Gastroesophageal sphincter (tissue), 4 donors: ENCODE measurements around the gene CPNE5. TPM values are rescaled to one million over a fixed set of nuclear protein-coding genes. Genes with fewer than 3 reads are reported as not detected.

Experiments used
- ATAC-seq: fragments of 150-250 bp; one replicate; pipeline ENCODE4 v1.9.1; 2016; ENCODE audit warnings: mild to moderate bottlenecking, moderate library complexity
- H3K27ac ChIP-seq, 4 donors: fragments of 200-600 bp; sonication (generic) in 3 of 4; 1 replicate in 3 of 4; 2 replicates in 1 of 4; pipeline ENCODE4 v1.5.1; 2016 to 2019
- H3K27me3 ChIP-seq: fragments of 200-600 bp; sonication (generic); one replicate; pipeline ENCODE4 v1.5.1; 2019
- H3K36me3 ChIP-seq, 2 donors: fragments of 200-600 bp; sonication (generic); one replicate each; pipeline ENCODE4 v1.5.1; 2019; ENCODE audit warnings: control low read depth in 1 of 2
- H3K4me1 ChIP-seq, 3 donors: fragments of 200-600 bp; sonication (generic); 1 replicate in 2 of 3; 2 replicates in 1 of 3; pipeline ENCODE4 v1.5.1; 2016 to 2019; ENCODE audit warnings: control low read depth in 2 of 3
- H3K4me3 ChIP-seq, 2 donors: fragments of 200-600 bp; sonication (generic); one replicate each; pipeline ENCODE4 v1.5.1; 2019; ENCODE audit warnings: mild to moderate bottlenecking in 1 of 2, moderate library complexity in 1 of 2
- H3K9me3 ChIP-seq, 3 donors: fragments of 200-600 bp; sonication (generic); one replicate each; pipeline ENCODE4 v1.5.1; 2017 to 2019; ENCODE audit warnings: control low read depth in 2 of 3
- EP300 ChIP-seq: sonication (generic); formaldehyde crosslinking; IDR thresholded peaks from one replicate; pipeline ENCODE4 v1.6.1; 2017; ENCODE audit warnings: antibody characterized with exemption, mild to moderate bottlenecking
- POLR2A ChIP-seq, 2 donors: fragments of 450-650 bp; IDR thresholded peaks; one replicate each; pipeline ENCODE4 v1.6.1; 2017; ENCODE audit warnings: antibody characterized with exemption in 2 of 2, mild to moderate bottlenecking in 2 of 2, moderate library complexity in 1 of 2
- POLR2AphosphoS5 ChIP-seq: sonication (generic); formaldehyde crosslinking; IDR thresholded peaks from one replicate; pipeline ENCODE4 v1.6.1; 2017; ENCODE audit warnings: antibody characterized with exemption
- WGBS, 2 donors: methylation state at CpG; one replicate each; pipeline ENCODE4 v1.1.5; 2018; ENCODE audit warnings: low coverage in 1 of 2; 5-methylcytosine and 5-hydroxymethylcytosine counted together
- total RNA-seq, 4 donors: library from RNA; depleted of rRNA; stranded (reverse); fragments of >200 nt; gene quantifications; one replicate each; pipeline ENCODE4 v1.1.0, GENCODE V29; 2016
- TF ChIP-seq, protein P1 (sequence below), 4 experiments: fragments of 200-600 bp in 2 of 4; fragments of 450-650 bp in 2 of 4; sonication (generic) in 1 of 4; IDR thresholded peaks; one replicate each; pipeline ENCODE4 v1.5.1; 2017 to 2019; ENCODE audit warnings: antibody characterized with exemption in 4 of 4, mild to moderate bottlenecking in 2 of 4, moderate library complexity in 2 of 4

CPNE5 gene
- total RNA-seq, 4 donors from 2014 or later: 0.42 to 2.3 (median 1.5) TPM

- no peak overlapping the region for H3K27ac ChIP-seq
- no peak for ATAC-seq
- peaks cover 6% of the 10 kb centered on the region for H3K27me3 ChIP-seq
- H3K4me1 ChIP-seq: no peaks in the 10 kb centered on the region
- H3K36me3 ChIP-seq: no peaks in the 10 kb centered on the region
- H3K4me3 ChIP-seq: no peak overlapping the region
- H3K9me3 ChIP-seq: no peaks in the 10 kb centered on the region
- TF ChIP-seq EP300 (no peak), POLR2A (IDR thresholded peaks at IDR 0.05) (no peak), POLR2AphosphoS5 (no peak)
- TF ChIP-seq, protein P1, sequence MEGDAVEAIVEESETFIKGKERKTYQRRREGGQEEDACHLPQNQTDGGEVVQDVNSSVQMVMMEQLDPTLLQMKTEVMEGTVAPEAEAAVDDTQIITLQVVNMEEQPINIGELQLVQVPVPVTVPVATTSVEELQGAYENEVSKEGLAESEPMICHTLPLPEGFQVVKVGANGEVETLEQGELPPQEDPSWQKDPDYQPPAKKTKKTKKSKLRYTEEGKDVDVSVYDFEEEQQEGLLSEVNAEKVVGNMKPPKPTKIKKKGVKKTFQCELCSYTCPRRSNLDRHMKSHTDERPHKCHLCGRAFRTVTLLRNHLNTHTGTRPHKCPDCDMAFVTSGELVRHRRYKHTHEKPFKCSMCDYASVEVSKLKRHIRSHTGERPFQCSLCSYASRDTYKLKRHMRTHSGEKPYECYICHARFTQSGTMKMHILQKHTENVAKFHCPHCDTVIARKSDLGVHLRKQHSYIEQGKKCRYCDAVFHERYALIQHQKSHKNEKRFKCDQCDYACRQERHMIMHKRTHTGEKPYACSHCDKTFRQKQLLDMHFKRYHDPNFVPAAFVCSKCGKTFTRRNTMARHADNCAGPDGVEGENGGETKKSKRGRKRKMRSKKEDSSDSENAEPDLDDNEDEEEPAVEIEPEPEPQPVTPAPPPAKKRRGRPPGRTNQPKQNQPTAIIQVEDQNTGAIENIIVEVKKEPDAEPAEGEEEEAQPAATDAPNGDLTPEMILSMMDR (IDR thresholded peaks at IDR 0.05): no peak
- 68% methylated on average over 5 of the region's 16 CpGs; no CpG with 5 or more reads in 1 of the 2 donors for WGBS, 2 donors
Observed at GRCh38 chr6:36809941-36810803, 29.1 kb downstream of the CPNE5 start.

DNA sequence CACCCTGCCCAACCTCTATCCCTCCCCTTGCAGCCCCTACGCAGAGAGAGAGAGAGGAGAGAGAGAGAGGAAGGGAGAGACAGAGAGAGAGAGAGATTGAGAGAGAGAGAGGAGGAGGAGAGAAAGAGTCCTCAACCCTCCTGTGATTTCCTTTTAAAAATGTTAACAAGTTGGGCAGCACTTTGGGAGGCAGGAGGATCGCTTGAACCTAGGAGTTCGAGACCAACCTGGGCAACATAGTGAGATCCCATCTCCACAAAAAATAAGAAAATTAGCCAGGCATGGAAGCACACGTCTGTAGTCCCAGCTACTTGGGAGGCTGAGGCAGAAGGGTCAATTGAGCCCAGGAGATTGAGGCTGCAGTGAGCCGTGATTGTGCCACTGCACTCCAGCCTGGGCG, 30.1 kb downstream of the CPNE5 start:
- no peaks in the 10 kb centered on the region for H3K4me1 ChIP-seq
- peaks cover 6% of the 10 kb centered on the region for H3K27me3 ChIP-seq
- H3K36me3 ChIP-seq: no peaks in the 10 kb centered on the region
- TF ChIP-seq POLR2AphosphoS5 (no peak), POLR2A (IDR thresholded peaks at IDR 0.05) (no peak), EP300 (no peak)
- TF ChIP-seq, protein P1 (IDR thresholded peaks at IDR 0.05): no peak
- no peak for ATAC-seq
- H3K27ac ChIP-seq: no peak overlapping the region
- WGBS, 2 donors: 82 to 90% methylated on average over 2 to 3 of the region's 6 CpGs
- H3K4me3 ChIP-seq: no peak overlapping the region
- no peaks in the 10 kb centered on the region for H3K9me3 ChIP-seq

DNA sequence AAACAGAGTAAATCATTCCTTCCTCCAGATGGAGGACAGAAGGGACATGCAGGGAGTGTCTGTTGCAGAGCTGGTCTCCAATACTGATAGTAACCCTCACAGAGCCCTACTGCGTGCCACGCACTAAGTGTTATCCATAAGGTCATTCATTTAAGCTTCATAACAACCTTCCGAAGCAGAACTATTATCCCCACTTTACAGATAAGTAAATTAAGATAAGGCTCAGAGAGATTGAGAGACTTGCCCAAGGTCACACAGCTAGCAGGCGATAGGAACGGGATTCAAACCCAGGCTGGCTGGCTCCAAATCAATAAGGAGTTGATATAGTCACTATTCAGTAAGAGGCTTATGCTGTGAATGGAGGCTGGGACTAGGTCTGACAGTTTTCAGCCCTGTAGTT, 30.6 kb downstream of the CPNE5 start:
- H3K4me1 ChIP-seq: no peaks in the 10 kb centered on the region
- H3K27me3 ChIP-seq: peaks cover 6% of the 10 kb centered on the region
- H3K4me3 ChIP-seq: no peak overlapping the region
- no peaks in the 10 kb centered on the region for H3K36me3 ChIP-seq
- ATAC-seq: no peak
- no peaks in the 10 kb centered on the region for H3K9me3 ChIP-seq
- WGBS, 2 donors: 93% methylated on average over 5 of the region's 5 CpGs; no CpG with 5 or more reads in 1 of the 2 donors
- no peak overlapping the region for H3K27ac ChIP-seq
- TF ChIP-seq, protein P1 (IDR thresholded peaks at IDR 0.05): no peak
- no peak for TF ChIP-seq EP300
- TF ChIP-seq POLR2AphosphoS5: no peak
- TF ChIP-seq POLR2A (IDR thresholded peaks at IDR 0.05): no peak

DNA sequence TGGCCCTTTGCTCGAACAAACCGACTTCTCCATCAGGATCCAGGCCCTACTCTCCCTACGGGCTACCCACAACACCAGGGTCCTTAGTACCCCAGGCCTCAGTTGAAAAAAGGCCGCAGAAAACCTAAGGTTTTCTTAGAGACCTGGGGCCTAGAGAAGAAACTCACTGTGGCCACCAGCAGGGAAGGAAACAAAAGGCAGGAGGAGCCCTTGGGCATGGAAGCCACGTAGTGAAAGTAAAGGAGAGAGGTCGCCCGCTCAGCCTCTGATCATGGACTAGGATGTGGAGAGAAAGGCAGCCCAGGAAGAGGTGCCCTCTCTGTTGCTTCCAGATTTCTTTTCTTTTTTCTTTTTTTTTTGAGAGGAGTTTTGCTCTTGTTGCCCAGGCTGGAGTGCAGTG, 31.5 kb downstream of the CPNE5 start:
- ATAC-seq: no peak
- no peak overlapping the region for H3K4me3 ChIP-seq
- H3K4me1 ChIP-seq: no peaks in the 10 kb centered on the region
- TF ChIP-seq POLR2AphosphoS5: no peak
- TF ChIP-seq EP300: no peak
- no peak for TF ChIP-seq POLR2A (IDR thresholded peaks at IDR 0.05)
- TF ChIP-seq, protein P1 (IDR thresholded peaks at IDR 0.05): no peak
- peaks cover 6% of the 10 kb centered on the region for H3K27me3 ChIP-seq
- H3K36me3 ChIP-seq: no peaks in the 10 kb centered on the region
- H3K9me3 ChIP-seq: no peaks in the 10 kb centered on the region
- no peak overlapping the region for H3K27ac ChIP-seq
- WGBS, 2 donors: 83 to 92% methylated on average over 1 to 3 of the region's 7 CpGs

DNA sequence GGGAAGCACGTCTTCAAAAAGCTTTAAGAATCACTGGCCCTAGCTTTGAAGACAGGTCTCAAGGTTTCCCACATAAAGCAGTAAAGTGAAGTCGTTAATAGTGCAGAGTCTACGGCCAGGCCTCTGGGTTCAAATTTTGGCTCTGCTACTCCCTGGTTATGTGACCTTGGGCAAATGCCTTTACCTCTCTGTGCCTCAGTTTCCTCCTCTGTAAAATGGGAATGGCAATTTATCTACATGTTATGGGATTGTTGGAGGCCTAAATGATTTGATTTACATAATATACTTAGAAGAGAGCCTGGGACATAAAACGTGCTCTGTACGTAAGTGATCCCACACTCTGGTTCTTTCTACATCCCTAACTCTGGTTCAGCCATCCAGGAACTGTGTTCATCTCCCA, 32.1 kb downstream of the CPNE5 start:
- no peak overlapping the region for H3K27ac ChIP-seq
- no peaks in the 10 kb centered on the region for H3K9me3 ChIP-seq
- ATAC-seq: no peak
- TF ChIP-seq POLR2AphosphoS5: no peak
- TF ChIP-seq POLR2A (IDR thresholded peaks at IDR 0.05): no peak
- TF ChIP-seq, protein P1 (IDR thresholded peaks at IDR 0.05): no peak
- no peak for TF ChIP-seq EP300
- H3K4me3 ChIP-seq: no peak overlapping the region
- H3K27me3 ChIP-seq: peaks cover 6% of the 10 kb centered on the region
- no peaks in the 10 kb centered on the region for H3K36me3 ChIP-seq
- WGBS, 2 donors: 69 to 86% methylated on average over 5 of the region's 5 CpGs
- no peaks in the 10 kb centered on the region for H3K4me1 ChIP-seq
